ENCODE results near the gene FCGR3B. TPM values are rescaled to one million over a fixed set of nuclear protein-coding genes. Genes with fewer than 3 reads are reported as not detected.
"Not testable (repeated sequence)": the region's sequence is repeated elsewhere in the genome, so short reads cannot be mapped to it uniquely, and the experiment has no call there.

FCGR3B gene
- total RNA-seq, 1 donor from 2014 or later = not detected

- DNase-seq (ENCODE audit: low spot score); H3K4me3 Mint-ChIP-seq (ENCODE audit: unreplicated experiment); H3K9me3 Mint-ChIP-seq (ENCODE audit: low read depth); H3K4me1 Mint-ChIP-seq (ENCODE audit: low read depth); H3K36me3 Mint-ChIP-seq (ENCODE audit: low read depth); H3K27ac Mint-ChIP-seq (ENCODE audit: unreplicated experiment): not testable (repeated sequence)
- peaks cover 28% of the 10 kb centered on the region for H3K27me3 Mint-ChIP-seq (ENCODE audit: low read depth)
- TF ChIP-seq, protein P1, sequence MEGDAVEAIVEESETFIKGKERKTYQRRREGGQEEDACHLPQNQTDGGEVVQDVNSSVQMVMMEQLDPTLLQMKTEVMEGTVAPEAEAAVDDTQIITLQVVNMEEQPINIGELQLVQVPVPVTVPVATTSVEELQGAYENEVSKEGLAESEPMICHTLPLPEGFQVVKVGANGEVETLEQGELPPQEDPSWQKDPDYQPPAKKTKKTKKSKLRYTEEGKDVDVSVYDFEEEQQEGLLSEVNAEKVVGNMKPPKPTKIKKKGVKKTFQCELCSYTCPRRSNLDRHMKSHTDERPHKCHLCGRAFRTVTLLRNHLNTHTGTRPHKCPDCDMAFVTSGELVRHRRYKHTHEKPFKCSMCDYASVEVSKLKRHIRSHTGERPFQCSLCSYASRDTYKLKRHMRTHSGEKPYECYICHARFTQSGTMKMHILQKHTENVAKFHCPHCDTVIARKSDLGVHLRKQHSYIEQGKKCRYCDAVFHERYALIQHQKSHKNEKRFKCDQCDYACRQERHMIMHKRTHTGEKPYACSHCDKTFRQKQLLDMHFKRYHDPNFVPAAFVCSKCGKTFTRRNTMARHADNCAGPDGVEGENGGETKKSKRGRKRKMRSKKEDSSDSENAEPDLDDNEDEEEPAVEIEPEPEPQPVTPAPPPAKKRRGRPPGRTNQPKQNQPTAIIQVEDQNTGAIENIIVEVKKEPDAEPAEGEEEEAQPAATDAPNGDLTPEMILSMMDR (IDR thresholded peaks at IDR 0.05) = peak; percentile 56
These were observed 11.7 kb upstream of the FCGR3B start for GRCh38 chr1:161642697-161643096.

GRCh38 chr1:161639203-161639602, 8.2 kb upstream of the FCGR3B start:
- not testable (repeated sequence) for H3K4me3 Mint-ChIP-seq (ENCODE audit: unreplicated experiment); DNase-seq (ENCODE audit: low spot score); H3K4me1 Mint-ChIP-seq (ENCODE audit: low read depth); H3K27ac Mint-ChIP-seq (ENCODE audit: unreplicated experiment); H3K9me3 Mint-ChIP-seq (ENCODE audit: low read depth); H3K36me3 Mint-ChIP-seq (ENCODE audit: low read depth)
- H3K27me3 Mint-ChIP-seq (ENCODE audit: low read depth) = peaks cover 13% of the 10 kb centered on the region

- not testable (repeated sequence) for DNase-seq (ENCODE audit: low spot score); H3K4me3 Mint-ChIP-seq (ENCODE audit: unreplicated experiment); H3K9me3 Mint-ChIP-seq (ENCODE audit: low read depth); H3K36me3 Mint-ChIP-seq (ENCODE audit: low read depth); H3K4me1 Mint-ChIP-seq (ENCODE audit: low read depth); H3K27ac Mint-ChIP-seq (ENCODE audit: unreplicated experiment)
- H3K27me3 Mint-ChIP-seq (ENCODE audit: low read depth) = peaks cover 12% of the 10 kb centered on the region
These were observed 7.4 kb upstream of the FCGR3B start for GRCh38 chr1:161638251-161638993.

DNA sequence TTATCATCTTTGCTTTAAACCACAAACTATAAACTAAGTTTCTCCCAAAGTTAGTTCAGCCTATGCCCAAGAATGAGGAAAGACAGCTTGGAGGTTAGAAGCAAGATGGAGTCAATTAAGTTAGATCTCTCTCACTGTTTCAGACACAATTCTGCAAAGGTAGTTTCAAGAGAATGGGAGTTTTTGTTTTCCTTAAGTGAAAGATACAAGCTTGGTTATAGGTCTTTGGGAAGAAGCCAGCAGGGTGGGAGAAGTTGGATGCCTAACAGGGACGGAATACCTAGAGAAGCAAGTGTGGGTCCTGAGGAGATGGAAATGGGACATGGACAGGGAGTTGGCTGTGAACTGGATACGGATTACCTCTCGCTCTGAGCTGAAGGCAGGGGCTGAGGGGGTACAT, 6.0 kb upstream of the FCGR3B start:
- not testable (repeated sequence) for H3K36me3 Mint-ChIP-seq (ENCODE audit: low read depth)

GRCh38 chr1:161636189-161636782, 5.3 kb upstream of the FCGR3B start:
- not testable (repeated sequence) for H3K36me3 Mint-ChIP-seq (ENCODE audit: low read depth); DNase-seq (ENCODE audit: low spot score); H3K27me3 Mint-ChIP-seq (ENCODE audit: low read depth); H3K4me1 Mint-ChIP-seq (ENCODE audit: low read depth); H3K4me3 Mint-ChIP-seq (ENCODE audit: unreplicated experiment); H3K9me3 Mint-ChIP-seq (ENCODE audit: low read depth); H3K27ac Mint-ChIP-seq (ENCODE audit: unreplicated experiment)

More for the DNA sequence above, 6.0 kb upstream of the FCGR3B start:
- H3K9me3 Mint-ChIP-seq (ENCODE audit: low read depth); DNase-seq (ENCODE audit: low spot score); H3K4me1 Mint-ChIP-seq (ENCODE audit: low read depth); H3K4me3 Mint-ChIP-seq (ENCODE audit: unreplicated experiment); H3K27me3 Mint-ChIP-seq (ENCODE audit: low read depth); H3K27ac Mint-ChIP-seq (ENCODE audit: unreplicated experiment): not testable (repeated sequence)

DNA sequence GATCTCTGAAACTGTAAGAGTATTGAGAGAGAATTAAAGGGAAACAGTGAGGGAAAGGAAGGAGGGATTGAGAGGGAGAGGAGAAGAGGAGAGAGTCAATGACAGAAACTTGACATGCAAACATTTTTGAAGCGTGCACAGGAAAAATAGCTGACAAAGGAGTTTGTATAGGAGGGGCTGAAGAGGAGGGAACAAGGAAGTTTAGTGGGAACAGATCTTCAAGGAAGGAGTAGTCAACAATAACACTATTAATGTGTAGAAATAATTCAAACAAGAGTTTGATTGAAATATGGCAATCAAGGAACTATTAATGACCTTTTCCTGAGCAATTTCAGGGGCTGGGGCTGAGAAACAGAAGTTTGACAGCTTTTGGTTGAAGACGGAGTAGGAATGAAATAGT, 4.0 kb upstream of the FCGR3B start:
- H3K9me3 Mint-ChIP-seq (ENCODE audit: low read depth); DNase-seq (ENCODE audit: low spot score); H3K27me3 Mint-ChIP-seq (ENCODE audit: low read depth); H3K36me3 Mint-ChIP-seq (ENCODE audit: low read depth); H3K4me3 Mint-ChIP-seq (ENCODE audit: unreplicated experiment); H3K27ac Mint-ChIP-seq (ENCODE audit: unreplicated experiment); H3K4me1 Mint-ChIP-seq (ENCODE audit: low read depth): not testable (repeated sequence)

- not testable (repeated sequence) for DNase-seq (ENCODE audit: low spot score); H3K4me1 Mint-ChIP-seq (ENCODE audit: low read depth); H3K36me3 Mint-ChIP-seq (ENCODE audit: low read depth); H3K27ac Mint-ChIP-seq (ENCODE audit: unreplicated experiment); H3K9me3 Mint-ChIP-seq (ENCODE audit: low read depth); H3K4me3 Mint-ChIP-seq (ENCODE audit: unreplicated experiment); H3K27me3 Mint-ChIP-seq (ENCODE audit: low read depth)
These were observed 741 bp downstream of the FCGR3B start for GRCh38 chr1:161630128-161630742.

DNA sequence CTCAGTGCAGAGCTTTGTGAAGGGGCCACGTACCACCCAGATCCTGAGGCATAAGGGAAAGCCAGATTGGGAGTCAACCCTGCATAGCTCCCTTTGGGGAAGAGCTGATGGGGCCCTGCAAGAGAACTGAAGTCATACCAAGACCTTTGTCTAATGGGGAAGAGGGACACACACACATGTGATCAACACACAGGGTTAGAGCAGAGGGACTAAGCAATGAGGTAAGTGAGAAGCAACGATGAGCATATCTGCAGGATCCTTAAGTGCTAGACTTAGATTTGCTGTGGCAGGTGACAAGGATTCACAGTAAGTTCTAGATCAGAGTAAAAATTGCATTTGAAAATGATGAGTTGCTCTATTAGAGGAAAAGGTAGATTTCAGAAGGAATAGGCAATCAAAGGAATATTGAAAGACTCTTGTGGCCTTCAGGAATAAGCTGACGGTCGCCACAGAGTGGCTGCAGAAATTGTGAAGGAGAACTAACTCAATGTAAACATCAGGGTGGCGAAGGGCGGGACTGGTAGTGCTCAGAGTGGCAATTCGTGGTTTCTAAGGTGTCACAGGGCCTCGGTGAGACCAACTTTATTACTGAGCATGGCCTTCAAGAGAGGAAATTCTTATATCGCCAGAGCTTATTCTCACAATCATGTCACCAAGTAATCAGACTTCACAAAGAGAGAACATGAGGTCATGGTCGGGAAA, 4.4 kb downstream of the FCGR3B start:
- H3K4me1 Mint-ChIP-seq (ENCODE audit: low read depth); H3K27ac Mint-ChIP-seq (ENCODE audit: unreplicated experiment); H3K36me3 Mint-ChIP-seq (ENCODE audit: low read depth); H3K4me3 Mint-ChIP-seq (ENCODE audit: unreplicated experiment); DNase-seq (ENCODE audit: low spot score); H3K9me3 Mint-ChIP-seq (ENCODE audit: low read depth): not testable (repeated sequence)
- peaks cover 20% of the 10 kb centered on the region for H3K27me3 Mint-ChIP-seq (ENCODE audit: low read depth)

- H3K27ac Mint-ChIP-seq (ENCODE audit: unreplicated experiment); H3K4me3 Mint-ChIP-seq (ENCODE audit: unreplicated experiment); H3K36me3 Mint-ChIP-seq (ENCODE audit: low read depth); DNase-seq (ENCODE audit: low spot score); H3K9me3 Mint-ChIP-seq (ENCODE audit: low read depth); H3K4me1 Mint-ChIP-seq (ENCODE audit: low read depth): not testable (repeated sequence)
- peaks cover 20% of the 10 kb centered on the region for H3K27me3 Mint-ChIP-seq (ENCODE audit: low read depth)
These were observed 6.4 kb downstream of the FCGR3B start for GRCh38 chr1:161624605-161625004.

DNA sequence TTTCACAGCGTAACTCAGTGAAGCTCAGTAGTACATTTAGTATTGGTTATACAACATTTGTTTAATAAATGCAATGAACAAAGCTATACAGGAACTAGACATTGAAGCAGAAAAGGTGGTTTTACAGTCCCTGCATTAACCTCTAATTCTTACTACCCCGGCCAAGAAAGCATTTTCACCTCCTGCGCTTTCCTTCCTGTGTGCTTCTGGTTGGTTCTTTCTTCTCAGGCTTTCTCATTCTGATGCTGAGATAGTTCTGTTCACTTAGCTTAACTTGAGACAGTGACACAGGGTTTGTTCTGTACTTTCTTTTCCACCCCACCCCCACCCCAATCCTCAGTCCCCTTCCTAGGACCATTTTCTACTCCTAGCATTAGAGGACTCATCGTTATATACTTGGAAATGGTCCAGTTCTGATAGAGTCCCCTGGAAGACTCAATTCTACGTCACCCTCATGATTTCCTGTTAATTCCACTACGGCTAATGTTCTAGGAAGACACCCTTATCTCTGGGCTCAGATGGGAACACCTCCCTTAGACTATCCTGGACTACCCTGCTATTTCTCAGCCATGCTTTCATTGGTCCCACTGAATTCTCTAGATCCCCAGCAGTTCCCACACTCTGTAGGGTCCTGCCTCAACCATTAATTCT, 7.5 kb downstream of the FCGR3B start:
- H3K9me3 Mint-ChIP-seq (ENCODE audit: low read depth); H3K4me1 Mint-ChIP-seq (ENCODE audit: low read depth); H3K27ac Mint-ChIP-seq (ENCODE audit: unreplicated experiment); H3K36me3 Mint-ChIP-seq (ENCODE audit: low read depth); DNase-seq (ENCODE audit: low spot score); H3K4me3 Mint-ChIP-seq (ENCODE audit: unreplicated experiment): not testable (repeated sequence)
- peaks cover 23% of the 10 kb centered on the region for H3K27me3 Mint-ChIP-seq (ENCODE audit: low read depth)

DNA sequence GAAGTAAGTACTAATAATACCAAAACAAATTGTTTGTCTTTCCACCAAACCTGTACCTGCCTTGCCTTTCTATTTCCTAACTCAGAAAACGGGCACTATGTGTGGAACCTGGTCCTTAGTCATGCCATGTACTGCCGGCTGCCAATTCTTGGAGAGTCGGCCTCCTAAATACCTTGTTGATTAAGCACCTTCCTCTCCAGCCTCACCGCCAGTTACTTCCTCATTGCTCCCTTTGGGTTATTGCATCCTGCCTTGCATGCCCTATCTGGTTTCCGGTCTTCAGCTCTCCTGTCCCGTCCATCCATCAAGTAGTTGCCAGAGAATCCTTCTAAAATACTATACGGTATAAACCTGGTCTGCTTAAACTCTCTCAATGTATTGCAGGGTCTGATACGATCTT, 8.9 kb downstream of the FCGR3B start:
- H3K27me3 Mint-ChIP-seq (ENCODE audit: low read depth) = peaks cover 23% of the 10 kb centered on the region
- H3K4me3 Mint-ChIP-seq (ENCODE audit: unreplicated experiment) = peak overlapping the region; percentile 88
- not testable (repeated sequence) for H3K36me3 Mint-ChIP-seq (ENCODE audit: low read depth); DNase-seq (ENCODE audit: low spot score); H3K4me1 Mint-ChIP-seq (ENCODE audit: low read depth); H3K27ac Mint-ChIP-seq (ENCODE audit: unreplicated experiment); H3K9me3 Mint-ChIP-seq (ENCODE audit: low read depth)
